Measurements from ENCODE around the gene ABLIM3. TPM values are rescaled to one million over a fixed set of nuclear protein-coding genes. Genes with fewer than 3 reads are reported as not detected.

Gene ABLIM3
- total and polyA plus RNA-seq, 2 of the 13 experiments (the other 11 are each of a cell fraction or from before 2014, with no cell fraction given), result 0.53 to 6.3 TPM

DNA sequence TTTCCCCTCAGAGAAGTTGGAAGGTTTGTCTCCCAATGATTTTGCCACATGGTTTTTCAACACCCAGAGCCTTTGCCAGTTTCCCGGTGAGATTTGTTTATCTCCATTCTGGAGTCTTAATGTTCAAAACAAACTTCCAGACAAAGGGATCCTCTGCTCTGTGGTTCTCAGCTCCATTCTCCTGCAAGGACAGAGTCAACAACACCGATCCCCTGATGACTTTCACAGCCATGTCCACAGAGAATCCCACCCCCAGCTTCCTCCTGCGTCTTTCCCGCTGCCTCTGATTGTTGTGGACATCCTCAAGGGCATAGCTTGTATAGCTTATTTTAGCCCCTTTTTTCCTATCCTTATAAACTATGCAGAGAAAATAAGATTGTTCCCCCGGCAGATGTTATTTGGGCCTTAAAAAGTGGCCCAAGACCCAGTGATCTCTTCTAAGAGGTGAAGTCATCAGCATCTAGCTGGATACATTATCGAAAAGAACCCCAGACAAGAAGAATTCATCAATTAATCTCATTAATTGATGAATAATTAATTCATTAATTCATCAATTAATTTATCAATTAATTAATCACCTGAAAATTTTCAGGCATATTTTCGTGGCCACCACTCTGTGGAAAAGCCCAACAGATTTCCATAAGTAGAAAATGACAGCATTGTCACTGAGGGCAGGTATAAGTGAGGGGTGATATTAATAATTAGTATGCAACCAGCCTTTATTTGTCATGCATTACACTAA is 2.9 kb upstream of the ABLIM3 start:
- Histone ChIP-seq H3K9me3 (ENCODE audit: low read length) (no peaks in the 10 kb centered on the region), H3K9ac (ENCODE audit: insufficient read depth, low read depth, low read length) (no peak overlapping the region), H3K79me2 (ENCODE audit: insufficient read depth, low read length) (no peaks in the 10 kb centered on the region), H3K36me3 (replicated peaks in 1 of 2; ENCODE audit: control insufficient read depth in 1 of 2, insufficient read depth in 2 of 2, low read length in 2 of 2) (no peaks in the 10 kb centered on the region), H3K27ac (ENCODE audit: extremely low read length, insufficient read depth, low read length) (no peak overlapping the region), H3K4me1 (ENCODE audit: insufficient read depth, low read length) (peaks cover 35% of the 10 kb centered on the region), H4K20me1 (ENCODE audit: insufficient read depth, low read length) (no peaks in the 10 kb centered on the region), H2AFZ (ENCODE audit: low read length) (no peak overlapping the region), H3K4me3 (replicated peaks in 1 of 3; ENCODE audit: insufficient read depth in 1 of 3, low read depth in 2 of 3, low read length in 3 of 3) (no peak overlapping the region), H3K27me3 (ENCODE audit: control insufficient read depth in 1 of 2, insufficient read depth in 2 of 2, low read length in 2 of 2) (peaks cover 0 to 14% of the 10 kb centered on the region in 2 experiments; a peak in 4 of 5 replicates), H3K4me2 (ENCODE audit: low read depth, low read length) (no peak overlapping the region)
- ATAC-seq (no peak), DNase-seq (ENCODE audit: low spot score) (no peak), FAIRE-seq (no peak)
- BruUV-seq (replicated peaks), result no TSS peak
- no peak for TF ChIP-seq TRIM24 (CRISPR knock-in tag; IDR thresholded peaks at IDR 0.05)
- TF ChIP-seq ZNF30 (CRISPR knock-in tag; IDR thresholded peaks at IDR 0.05), result no peak
- no peak for TF ChIP-seq ZNF788 (CRISPR knock-in tag; IDR thresholded peaks at IDR 0.05; ENCODE audit: borderline replicate concordance)
- no peak for TF ChIP-seq NFKB2 (CRISPR knock-in tag; IDR thresholded peaks at IDR 0.05; ENCODE audit: borderline replicate concordance)
- TF ChIP-seq, protein P1, sequence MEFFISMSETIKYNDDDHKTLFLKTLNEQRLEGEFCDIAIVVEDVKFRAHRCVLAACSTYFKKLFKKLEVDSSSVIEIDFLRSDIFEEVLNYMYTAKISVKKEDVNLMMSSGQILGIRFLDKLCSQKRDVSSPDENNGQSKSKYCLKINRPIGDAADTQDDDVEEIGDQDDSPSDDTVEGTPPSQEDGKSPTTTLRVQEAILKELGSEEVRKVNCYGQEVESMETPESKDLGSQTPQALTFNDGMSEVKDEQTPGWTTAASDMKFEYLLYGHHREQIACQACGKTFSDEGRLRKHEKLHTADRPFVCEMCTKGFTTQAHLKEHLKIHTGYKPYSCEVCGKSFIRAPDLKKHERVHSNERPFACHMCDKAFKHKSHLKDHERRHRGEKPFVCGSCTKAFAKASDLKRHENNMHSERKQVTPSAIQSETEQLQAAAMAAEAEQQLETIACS (CRISPR knock-in tag; IDR thresholded peaks at IDR 0.05), result no peak
- TF ChIP-seq ZNF12 (CRISPR knock-in tag; IDR thresholded peaks at IDR 0.05), result no peak
- no peak for TF ChIP-seq HDAC1 (CRISPR knock-in tag; IDR thresholded peaks at IDR 0.05)
- TF ChIP-seq, protein P2, sequence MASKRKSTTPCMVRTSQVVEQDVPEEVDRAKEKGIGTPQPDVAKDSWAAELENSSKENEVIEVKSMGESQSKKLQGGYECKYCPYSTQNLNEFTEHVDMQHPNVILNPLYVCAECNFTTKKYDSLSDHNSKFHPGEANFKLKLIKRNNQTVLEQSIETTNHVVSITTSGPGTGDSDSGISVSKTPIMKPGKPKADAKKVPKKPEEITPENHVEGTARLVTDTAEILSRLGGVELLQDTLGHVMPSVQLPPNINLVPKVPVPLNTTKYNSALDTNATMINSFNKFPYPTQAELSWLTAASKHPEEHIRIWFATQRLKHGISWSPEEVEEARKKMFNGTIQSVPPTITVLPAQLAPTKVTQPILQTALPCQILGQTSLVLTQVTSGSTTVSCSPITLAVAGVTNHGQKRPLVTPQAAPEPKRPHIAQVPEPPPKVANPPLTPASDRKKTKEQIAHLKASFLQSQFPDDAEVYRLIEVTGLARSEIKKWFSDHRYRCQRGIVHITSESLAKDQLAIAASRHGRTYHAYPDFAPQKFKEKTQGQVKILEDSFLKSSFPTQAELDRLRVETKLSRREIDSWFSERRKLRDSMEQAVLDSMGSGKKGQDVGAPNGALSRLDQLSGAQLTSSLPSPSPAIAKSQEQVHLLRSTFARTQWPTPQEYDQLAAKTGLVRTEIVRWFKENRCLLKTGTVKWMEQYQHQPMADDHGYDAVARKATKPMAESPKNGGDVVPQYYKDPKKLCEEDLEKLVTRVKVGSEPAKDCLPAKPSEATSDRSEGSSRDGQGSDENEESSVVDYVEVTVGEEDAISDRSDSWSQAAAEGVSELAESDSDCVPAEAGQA (IDR thresholded peaks at IDR 0.05; ENCODE audit: low read depth), result no peak
- TF ChIP-seq, protein P2 (CRISPR knock-in tag; IDR thresholded peaks at IDR 0.05; ENCODE audit: borderline replicate concordance), result no peak
- TF ChIP-seq, protein P3, sequence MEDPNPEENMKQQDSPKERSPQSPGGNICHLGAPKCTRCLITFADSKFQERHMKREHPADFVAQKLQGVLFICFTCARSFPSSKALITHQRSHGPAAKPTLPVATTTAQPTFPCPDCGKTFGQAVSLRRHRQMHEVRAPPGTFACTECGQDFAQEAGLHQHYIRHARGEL (CRISPR knock-in tag; IDR thresholded peaks at IDR 0.05), result no peak
- TF ChIP-seq POLR2AphosphoS5 (IDR thresholded peaks at IDR 0.05; ENCODE audit: low read depth, low read length), result no peak
- no peak for TF ChIP-seq SOX6 (IDR thresholded peaks at IDR 0.05)
- TF ChIP-seq SOX6 (CRISPR knock-in tag; IDR thresholded peaks at IDR 0.05), result no peak
- TF ChIP-seq MTA1 (CRISPR knock-in tag; IDR thresholded peaks at IDR 0.05; ENCODE audit: borderline replicate concordance), result no peak
- TF ChIP-seq ZKSCAN1 (IDR thresholded peaks at IDR 0.05; ENCODE audit: low read length), result no peak
- CTCF ChIA-PET (ENCODE audit: low intra/inter-chr PET ratio, low total read pairs), result no interaction called here
- intact Hi-C loops (cut with micrococcal nuclease; ENCODE audit: unreplicated experiment) (no loop called here), in situ Hi-C loops (cut with HindIII; ENCODE audit: extremely low pct_ligation_motif_present, low pct_unique_long_range_greater_than_20kb) (loop anchor here (25.0 kb wide), 1 partner anchor 424 kb away; the partner anchor contains the start of gene CSNK1A1)
- POLR2A ChIA-PET, result interaction anchor here (1.3 kb wide), 1 partner anchor 35 kb away, joined by 3 read pairs; no protein-coding TSS in a partner anchor
- 23% methylated on average over 7 of the region's 7 CpGs for WGBS (ENCODE audit: low lambda C conversion rate)
